Measurements from ENCODE around the gene VSTM5.
"Not testable (repeated sequence)": the region's sequence is repeated elsewhere in the genome, so short reads cannot be mapped to it uniquely, and the experiment has no call there.

The VSTM5 gene

GRCh38 chr11:93817426-93818348, 32.7 kb downstream of the VSTM5 start:
- no peak for DNase-seq
- in situ Hi-C loops (cut with HindIII; ENCODE audit: low pct_ligation_motif_present, low pct_unique_long_range_greater_than_20kb, low sequenced_read_pairs), result no loop called here

GRCh38 chr11:93814966-93815633, 35.3 kb downstream of the VSTM5 start:
- in situ Hi-C loops (cut with HindIII; ENCODE audit: low pct_ligation_motif_present, low pct_unique_long_range_greater_than_20kb, low sequenced_read_pairs), result no loop called here
- DNase-seq, result no peak

DNA sequence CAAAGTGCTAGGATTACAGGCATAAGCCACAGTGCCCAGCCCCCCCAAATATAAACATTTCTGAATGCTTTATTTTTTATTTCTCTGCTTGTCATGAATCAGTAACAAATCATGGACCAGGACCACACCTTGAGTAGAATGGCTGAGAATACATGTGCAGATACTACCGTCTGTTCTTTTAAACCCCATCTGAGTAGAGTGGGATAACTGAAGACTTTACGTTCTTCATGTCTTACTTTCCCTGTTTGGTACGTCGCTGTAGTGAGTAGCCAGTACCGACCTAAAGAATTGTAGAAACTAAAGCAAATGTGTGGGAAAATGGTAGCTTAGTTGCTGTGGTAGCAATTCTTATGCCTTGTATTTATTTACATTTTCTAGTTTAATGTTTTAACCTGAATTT, 36.4 kb downstream of the VSTM5 start:
- in situ Hi-C loops (cut with HindIII; ENCODE audit: low pct_ligation_motif_present, low pct_unique_long_range_greater_than_20kb, low sequenced_read_pairs), result no loop called here
- no peak for DNase-seq

DNA sequence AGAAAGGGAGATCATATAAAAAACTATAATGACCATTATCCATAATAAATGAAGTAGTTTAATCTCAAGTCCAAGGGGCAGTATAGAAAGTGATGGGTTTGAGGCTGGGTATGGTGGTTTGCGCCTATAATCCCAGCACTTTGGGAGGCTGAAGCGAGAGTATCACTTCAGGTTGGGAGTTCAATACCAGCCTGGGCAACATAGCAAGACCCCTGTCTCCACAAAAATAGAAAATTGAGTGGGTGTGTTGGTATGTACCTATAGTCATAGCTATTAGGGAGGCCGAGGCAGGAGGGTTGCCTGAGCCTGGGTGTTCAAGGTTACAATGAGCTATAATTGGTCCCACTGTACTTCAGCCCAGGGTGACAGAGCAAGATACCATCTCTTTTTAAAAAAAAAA, 42.4 kb downstream of the VSTM5 start:
- no peak for DNase-seq
- in situ Hi-C loops (cut with HindIII; ENCODE audit: low pct_ligation_motif_present, low pct_unique_long_range_greater_than_20kb, low sequenced_read_pairs), result no loop called here

DNA sequence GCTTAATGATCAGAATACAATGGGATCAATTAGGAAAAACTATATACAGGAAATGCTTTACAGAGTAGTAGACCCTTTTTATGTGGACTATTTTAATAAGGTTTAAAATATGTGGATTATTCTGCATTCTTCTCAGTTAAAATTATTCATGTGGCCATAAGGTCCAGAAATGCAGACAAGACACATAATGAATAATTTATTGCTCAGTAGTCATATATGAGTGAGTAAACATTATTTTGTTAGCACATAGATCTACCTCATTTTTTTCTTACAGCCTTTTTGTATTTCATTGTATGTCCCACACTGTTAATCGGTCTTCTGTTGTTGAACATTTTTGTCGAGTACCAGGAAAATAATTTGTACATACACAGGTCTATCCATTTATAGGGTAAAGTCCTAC, 45.5 kb downstream of the VSTM5 start:
- in situ Hi-C loops (cut with HindIII; ENCODE audit: low pct_ligation_motif_present, low pct_unique_long_range_greater_than_20kb, low sequenced_read_pairs), result no loop called here
- DNase-seq, result no peak

- in situ Hi-C loops (cut with HindIII; ENCODE audit: low pct_ligation_motif_present, low pct_unique_long_range_greater_than_20kb, low sequenced_read_pairs), result no loop called here
- DNase-seq, result no peak
These were observed 49.1 kb downstream of the VSTM5 start for GRCh38 chr11:93801366-93801765.

DNA sequence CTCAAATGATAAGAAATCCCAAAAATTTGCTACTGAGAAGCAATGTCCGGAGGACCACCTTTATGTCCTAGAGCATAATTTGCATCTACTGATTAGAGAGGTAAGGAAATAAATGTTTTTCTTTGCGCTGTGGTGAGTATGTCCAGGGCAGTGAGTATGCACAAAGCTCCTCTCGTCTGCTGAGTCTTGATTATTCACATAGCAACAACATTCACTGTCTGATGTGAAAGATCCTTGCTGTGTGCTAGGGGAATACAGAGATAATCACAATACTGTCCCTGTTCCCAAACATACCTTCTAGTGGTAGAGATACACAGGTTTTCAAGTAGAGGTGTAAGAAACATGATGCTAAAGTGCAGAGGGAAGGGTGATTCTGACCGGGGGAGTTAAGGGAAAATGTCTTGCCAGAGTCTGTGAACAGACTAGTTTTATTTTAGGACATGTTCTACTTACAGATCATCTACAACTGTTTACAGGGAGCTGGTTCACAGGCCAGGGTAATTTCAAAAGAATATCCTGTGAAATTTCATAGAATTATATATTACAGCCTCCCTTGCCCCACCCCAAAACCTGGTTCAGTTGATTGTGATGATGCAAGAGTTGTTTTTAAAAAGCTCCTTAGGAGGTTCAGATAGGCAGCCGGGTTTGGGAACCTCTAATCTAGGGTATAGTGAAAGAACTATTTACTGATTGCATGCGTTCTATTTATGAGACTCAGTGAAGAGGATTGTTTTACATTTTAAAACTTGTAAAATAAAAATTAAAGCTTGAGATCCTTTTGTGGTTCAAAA, 53.8 kb downstream of the VSTM5 start:
- in situ Hi-C loops (cut with HindIII; ENCODE audit: low pct_ligation_motif_present, low pct_unique_long_range_greater_than_20kb, low sequenced_read_pairs), result no loop called here
- no peak for DNase-seq

- in situ Hi-C loops (cut with HindIII; ENCODE audit: low pct_ligation_motif_present, low pct_unique_long_range_greater_than_20kb, low sequenced_read_pairs), result no loop called here
- DNase-seq, result no peak
These were observed 58.9 kb downstream of the VSTM5 start for GRCh38 chr11:93791493-93791892.

DNA sequence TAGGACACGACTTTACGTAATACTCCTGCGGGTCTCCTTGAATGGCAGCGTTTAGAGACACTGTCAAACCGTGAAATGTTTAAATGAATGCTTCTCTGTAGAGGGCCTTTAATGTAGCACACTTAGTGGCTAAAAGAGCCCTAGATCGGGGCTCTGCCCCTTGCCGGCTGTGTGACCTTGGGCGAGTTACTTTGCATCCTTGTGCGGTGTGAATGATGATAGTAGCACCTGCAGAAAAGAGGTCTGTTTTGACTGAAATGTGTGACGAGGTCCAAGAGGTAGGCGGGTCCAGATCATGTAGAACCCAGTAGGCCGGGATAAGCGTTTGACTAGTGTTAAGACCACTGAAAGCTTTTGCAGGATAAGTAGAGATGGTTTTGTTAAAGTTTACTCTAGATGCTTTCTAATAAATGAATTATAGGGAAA, 65.5 kb downstream of the VSTM5 start:
- DNase-seq, result no peak
- in situ Hi-C loops (cut with HindIII; ENCODE audit: low pct_ligation_motif_present, low pct_unique_long_range_greater_than_20kb, low sequenced_read_pairs), result no loop called here

DNA sequence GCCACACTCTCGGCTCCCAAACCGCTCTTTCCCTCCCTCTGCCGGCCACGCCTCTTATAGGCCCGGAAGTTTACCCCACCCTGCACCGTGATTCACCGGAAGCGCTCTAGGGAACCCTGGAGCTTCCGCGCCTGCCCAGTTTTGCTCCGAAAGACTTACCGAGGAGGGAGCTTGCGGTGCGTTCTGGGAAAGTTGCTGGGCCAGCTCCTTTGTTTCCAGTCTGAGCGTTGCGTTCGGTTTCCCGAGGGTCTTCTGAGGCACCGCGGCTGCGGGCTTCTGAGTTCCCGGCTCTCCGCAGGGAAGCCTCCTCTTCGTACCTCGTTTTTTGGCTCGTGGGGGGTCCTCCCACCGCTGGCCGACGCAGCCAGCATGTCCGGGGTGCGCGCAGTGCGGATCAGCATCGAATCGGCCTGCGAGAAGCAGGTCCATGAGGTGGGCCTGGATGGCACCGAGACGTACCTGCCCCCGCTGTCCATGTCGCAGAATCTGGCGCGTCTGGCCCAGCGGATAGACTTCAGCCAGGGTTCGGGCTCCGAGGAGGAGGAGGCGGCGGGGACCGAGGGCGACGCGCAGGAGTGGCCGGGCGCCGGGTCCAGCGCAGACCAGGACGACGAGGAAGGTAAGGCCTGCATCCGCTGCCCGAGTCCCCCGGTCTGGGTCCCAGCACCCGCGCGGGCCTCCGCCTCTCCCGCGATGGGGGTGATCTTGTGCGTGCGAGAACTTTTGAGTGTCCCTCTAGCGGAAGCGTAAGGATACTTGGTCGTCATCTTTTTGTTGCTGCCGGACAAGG, 66.1 kb downstream of the VSTM5 start, which contains the start of gene MED17:
MED17 (plus strand) TSS at position 138 of the 790 bp plus-strand sequence; CDS start at position 370, 232 bp downstream.
- peak; percentile 93 for DNase-seq
- in situ Hi-C loops (cut with HindIII; ENCODE audit: low pct_ligation_motif_present, low pct_unique_long_range_greater_than_20kb, low sequenced_read_pairs), result no loop called here

DNA sequence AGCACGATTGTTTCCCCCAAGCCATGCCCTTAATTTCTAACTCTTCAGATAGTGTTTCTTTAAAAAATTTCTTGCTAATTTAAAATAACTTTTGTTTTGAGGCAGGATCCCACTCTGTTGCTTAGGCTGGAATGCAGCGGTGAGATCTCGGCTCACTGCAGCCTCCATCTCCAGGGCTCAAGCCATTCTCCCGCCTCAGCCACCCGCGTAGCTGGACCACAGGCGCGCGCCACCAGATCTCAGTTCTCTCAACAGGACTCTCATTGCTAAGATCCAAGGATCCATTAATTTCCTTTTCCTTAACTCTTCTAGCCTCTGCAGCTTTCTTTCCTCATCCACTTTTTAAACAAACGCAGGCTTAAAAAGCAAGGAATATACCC, 66.7 kb downstream of the VSTM5 start:
- no peak for DNase-seq
- in situ Hi-C loops (cut with HindIII; ENCODE audit: low pct_ligation_motif_present, low pct_unique_long_range_greater_than_20kb, low sequenced_read_pairs), result no loop called here

DNA sequence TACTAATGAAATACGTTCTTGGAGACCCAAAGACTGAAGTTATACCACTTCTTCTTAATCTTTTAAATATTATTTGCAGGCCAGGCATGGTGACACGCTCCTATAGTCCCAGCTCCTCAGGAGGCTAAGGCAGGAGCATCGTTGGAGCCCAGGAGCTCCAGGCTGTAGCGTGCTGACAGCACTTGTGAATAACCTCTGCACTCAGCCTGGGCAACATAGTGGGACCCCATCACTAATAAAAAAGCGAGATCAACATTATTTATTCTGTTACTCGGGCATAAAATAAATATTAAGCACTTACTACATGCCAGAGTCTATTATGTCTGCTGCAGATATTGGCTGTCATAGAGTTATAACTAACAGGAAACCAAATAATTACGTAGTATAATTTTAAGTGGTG, 67.1 kb downstream of the VSTM5 start:
- in situ Hi-C loops (cut with HindIII; ENCODE audit: low pct_ligation_motif_present, low pct_unique_long_range_greater_than_20kb, low sequenced_read_pairs), result no loop called here
- DNase-seq, result no peak

- peak; percentile 25 for DNase-seq
- in situ Hi-C loops (cut with HindIII; ENCODE audit: low pct_ligation_motif_present, low pct_unique_long_range_greater_than_20kb, low sequenced_read_pairs), result no loop called here
These were observed 75.1 kb downstream of the VSTM5 start for GRCh38 chr11:93775289-93775688.

DNA sequence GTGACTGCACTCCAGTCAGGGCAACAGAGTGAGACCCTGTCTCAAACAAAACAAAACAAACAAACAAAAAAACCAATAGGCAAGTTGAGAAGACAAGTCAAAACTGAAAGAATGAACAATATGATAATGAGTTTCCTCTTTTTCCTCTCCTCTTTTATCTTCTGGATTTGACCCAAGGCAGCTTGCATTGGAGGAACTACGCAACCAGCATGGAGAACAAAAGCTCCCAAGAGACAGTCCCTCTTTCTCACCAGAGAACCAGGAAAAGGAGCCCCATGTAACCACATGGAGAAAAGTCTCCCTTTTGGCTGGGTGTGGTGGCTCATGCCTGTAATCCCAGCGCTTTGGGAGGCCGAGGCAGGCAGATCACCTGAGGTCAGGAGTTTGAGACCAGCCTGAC, 75.9 kb downstream of the VSTM5 start:
- DNase-seq; in situ Hi-C loops (cut with HindIII; ENCODE audit: low pct_ligation_motif_present, low pct_unique_long_range_greater_than_20kb, low sequenced_read_pairs): not testable (repeated sequence)

- in situ Hi-C loops (cut with HindIII; ENCODE audit: low pct_ligation_motif_present, low pct_unique_long_range_greater_than_20kb, low sequenced_read_pairs), result no loop called here
- DNase-seq, result no peak
These were observed 76.7 kb downstream of the VSTM5 start for GRCh38 chr11:93773601-93774200.

- in situ Hi-C loops (cut with HindIII; ENCODE audit: low pct_ligation_motif_present, low pct_unique_long_range_greater_than_20kb, low sequenced_read_pairs), result no loop called here
- no peak for DNase-seq
These were observed 77.4 kb downstream of the VSTM5 start for GRCh38 chr11:93773045-93773477.

- in situ Hi-C loops (cut with HindIII; ENCODE audit: low pct_ligation_motif_present, low pct_unique_long_range_greater_than_20kb, low sequenced_read_pairs), result no loop called here
- no peak for DNase-seq
These were observed 78.3 kb downstream of the VSTM5 start for GRCh38 chr11:93772123-93772522.

DNA sequence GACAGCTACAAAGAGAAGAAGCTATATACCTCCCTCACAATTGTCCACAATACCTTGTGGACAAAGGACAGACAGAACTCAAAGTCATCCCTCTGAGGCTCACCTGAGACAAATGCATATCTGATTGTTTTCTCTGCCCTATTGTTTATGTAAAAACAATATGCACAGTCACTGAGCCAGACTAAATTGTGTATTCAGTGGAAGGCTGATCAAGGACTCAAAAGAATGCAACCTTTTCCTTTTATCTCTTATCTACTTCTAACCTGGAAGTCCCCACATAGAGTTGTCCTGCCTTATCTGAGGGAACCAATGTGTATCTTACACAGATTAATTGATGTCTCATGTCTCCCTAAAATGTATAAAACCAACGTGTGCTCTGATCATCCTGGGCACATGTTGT, 80.3 kb downstream of the VSTM5 start:
- DNase-seq, result no peak
- in situ Hi-C loops (cut with HindIII; ENCODE audit: low pct_ligation_motif_present, low pct_unique_long_range_greater_than_20kb, low sequenced_read_pairs), result no loop called here

Data from ACHN (cell line).